Sigmoid colon (tissue), 7 donors: Measurements from ENCODE around the gene TANGO6. TPM values are rescaled to one million over a fixed set of nuclear protein-coding genes. Genes with fewer than 3 reads are reported as not detected.

ENCODE experiments used
- DNase-seq: peaks from one replicate; pipeline ENCODE4 v3.0.0-alpha.2; 2019
- H3K27ac ChIP-seq, 4 donors: fragments of 200-600 bp; sonication (generic); one replicate each; pipeline ENCODE4 v1.5.1; 2016 to 2019; ENCODE audit warnings: mild to moderate bottlenecking in 1 of 4
- H3K27me3 ChIP-seq, 3 donors: fragments of 200-600 bp; sonication (generic); one replicate each; pipeline ENCODE4 v1.5.1; 2019; ENCODE audit warnings: mild to moderate bottlenecking in 1 of 3
- H3K36me3 ChIP-seq, 4 donors: fragments of 200-600 bp; sonication (generic); one replicate each; pipeline ENCODE4 v1.5.1; 2016 to 2019
- H3K4me1 ChIP-seq, 4 donors: fragments of 200-600 bp; sonication (generic); one replicate each; pipeline ENCODE4 v1.5.1; 2017 to 2019
- H3K4me3 ChIP-seq, 4 donors: fragments of 200-600 bp; sonication (generic); one replicate each; pipeline ENCODE4 v1.5.1; 2017 to 2019; ENCODE audit warnings: mild to moderate bottlenecking in 2 of 4, moderate library complexity in 1 of 4
- H3K9me3 ChIP-seq, 4 donors: fragments of 200-600 bp in 3 of 4; sonication (generic) in 3 of 4; one replicate each; pipeline versions ENCODE4 v1.5.1 to v1.6.1; 2013 to 2019
- EP300 ChIP-seq, 4 donors: sonication (generic); formaldehyde crosslinking; IDR thresholded peaks; one replicate each; pipeline ENCODE4 v1.6.1; 2017; ENCODE audit warnings: antibody characterized with exemption in 4 of 4
- POLR2A ChIP-seq, 2 donors: fragments of 450-650 bp; IDR thresholded peaks; one replicate each; pipeline ENCODE4 v1.6.1; 2016; ENCODE audit warnings: antibody characterized with exemption in 2 of 2, mild to moderate bottlenecking in 2 of 2, moderate library complexity in 2 of 2
- POLR2AphosphoS5 ChIP-seq, 4 donors: sonication (generic); formaldehyde crosslinking; IDR thresholded peaks; one replicate each; pipeline ENCODE4 v1.6.1; 2017; ENCODE audit warnings: antibody characterized with exemption in 4 of 4
- WGBS, 2 donors: extraction: QIAGEN DNeasy Blood & Tissue Kit; methylation state at CpG; one replicate each; pipeline ENCODE4 v1.1.7; 2013; 5-methylcytosine and 5-hydroxymethylcytosine counted together
- intact Hi-C: fragments of 100-400 bp; cut with DNase I; formaldehyde crosslinking; loops from one replicate; pipeline ENCODE4 v1.15.1; 2023
- polyA plus RNA-seq, 3 donors: library from polyadenylated mRNA; stranded (reverse); fragments of 200-250 nt; gene quantifications; one replicate each; pipeline ENCODE4 v1.2.3, GENCODE V29; 2013
- total RNA-seq, 4 donors: library from RNA; depleted of rRNA; stranded (reverse); fragments of >200 nt; gene quantifications; one replicate each; pipeline ENCODE4 v1.1.0, GENCODE V29; 2016
- TF ChIP-seq, protein P1 (sequence below), 4 experiments: fragments of 450-650 bp in 3 of 4; fragments of 200-600 bp in 1 of 4; IDR thresholded peaks; one replicate each; pipeline ENCODE4 v1.5.1; 2016 to 2019; ENCODE audit warnings: antibody characterized with exemption in 4 of 4, mild to moderate bottlenecking in 3 of 4, moderate library complexity in 2 of 4
- donor health status: healthy with polysubstance abuse.
- donor health status: Bipolar disorder and iron deficiency.
- donor health status: healthy.

TANGO6 gene
- total and polyA plus RNA-seq, 7 donors, result 0.92 to 23.5 (median 16.0) TPM

GRCh38 chr16:69087161-69087581, 243.8 kb downstream of the TANGO6 start:
- Histone ChIP-seq H3K4me1 (no peaks in the 10 kb centered on the region), H3K4me3 (no peak overlapping the region), H3K36me3 (peaks cover 0 to 5% (median 0%) of the 10 kb centered on the region in 4 donors), H3K27me3 (no peaks in the 10 kb centered on the region), H3K27ac (no peak overlapping the region), H3K9me3 (no peaks in the 10 kb centered on the region)
- TF ChIP-seq POLR2AphosphoS5 (IDR thresholded peaks at IDR 0.05), result no peak
- no peak for TF ChIP-seq POLR2A (IDR thresholded peaks at IDR 0.05)
- no peak for TF ChIP-seq EP300 (IDR thresholded peaks at IDR 0.05)
- TF ChIP-seq, protein P1, sequence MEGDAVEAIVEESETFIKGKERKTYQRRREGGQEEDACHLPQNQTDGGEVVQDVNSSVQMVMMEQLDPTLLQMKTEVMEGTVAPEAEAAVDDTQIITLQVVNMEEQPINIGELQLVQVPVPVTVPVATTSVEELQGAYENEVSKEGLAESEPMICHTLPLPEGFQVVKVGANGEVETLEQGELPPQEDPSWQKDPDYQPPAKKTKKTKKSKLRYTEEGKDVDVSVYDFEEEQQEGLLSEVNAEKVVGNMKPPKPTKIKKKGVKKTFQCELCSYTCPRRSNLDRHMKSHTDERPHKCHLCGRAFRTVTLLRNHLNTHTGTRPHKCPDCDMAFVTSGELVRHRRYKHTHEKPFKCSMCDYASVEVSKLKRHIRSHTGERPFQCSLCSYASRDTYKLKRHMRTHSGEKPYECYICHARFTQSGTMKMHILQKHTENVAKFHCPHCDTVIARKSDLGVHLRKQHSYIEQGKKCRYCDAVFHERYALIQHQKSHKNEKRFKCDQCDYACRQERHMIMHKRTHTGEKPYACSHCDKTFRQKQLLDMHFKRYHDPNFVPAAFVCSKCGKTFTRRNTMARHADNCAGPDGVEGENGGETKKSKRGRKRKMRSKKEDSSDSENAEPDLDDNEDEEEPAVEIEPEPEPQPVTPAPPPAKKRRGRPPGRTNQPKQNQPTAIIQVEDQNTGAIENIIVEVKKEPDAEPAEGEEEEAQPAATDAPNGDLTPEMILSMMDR (IDR thresholded peaks at IDR 0.05), result no peak
- 59 to 82% methylated on average over 3 of the region's 3 CpGs for WGBS, 2 donors
- intact Hi-C loops, result no loop called here
- no peak for DNase-seq

GRCh38 chr16:69088684-69089083, 245.4 kb downstream of the TANGO6 start:
- TF ChIP-seq POLR2A (IDR thresholded peaks at IDR 0.05) (no peak), EP300 (IDR thresholded peaks at IDR 0.05) (no peak), POLR2AphosphoS5 (IDR thresholded peaks at IDR 0.05) (no peak)
- TF ChIP-seq, protein P1 (IDR thresholded peaks at IDR 0.05), result no peak
- Histone ChIP-seq H3K9me3 (no peaks in the 10 kb centered on the region), H3K27ac (no peak overlapping the region), H3K4me1 (no peaks in the 10 kb centered on the region), H3K4me3 (no peak overlapping the region), H3K36me3 (peaks cover 0 to under 1% (median 0%) of the 10 kb centered on the region in 4 donors), H3K27me3 (no peaks in the 10 kb centered on the region)
- intact Hi-C loops, result no loop called here
- DNase-seq, result no peak
- 86% methylated on average over 4 of the region's 4 CpGs for WGBS, 2 donors

- no peak overlapping the region for H3K27ac ChIP-seq
- H3K4me3 ChIP-seq, result no peak overlapping the region
- H3K9me3 ChIP-seq, result no peaks in the 10 kb centered on the region
- TF ChIP-seq EP300 (IDR thresholded peaks at IDR 0.05), result no peak
- no peak for TF ChIP-seq POLR2A (IDR thresholded peaks at IDR 0.05)
- no peak for TF ChIP-seq POLR2AphosphoS5 (IDR thresholded peaks at IDR 0.05)
- TF ChIP-seq, protein P1 (IDR thresholded peaks at IDR 0.05), result no peak
- 68 to 71% methylated on average over 16 of the region's 16 CpGs for WGBS, 2 donors
- H3K36me3 ChIP-seq, result no peaks in the 10 kb centered on the region
- DNase-seq, result no peak
- H3K4me1 ChIP-seq, result no peaks in the 10 kb centered on the region
- no peaks in the 10 kb centered on the region for H3K27me3 ChIP-seq
- intact Hi-C loops, result no loop called here
Measured at GRCh38 chr16:69089091-69089910, 246.0 kb downstream of the TANGO6 start.

- WGBS, 2 donors, result 26 to 62% methylated on average over 3 of the region's 3 CpGs
- Histone ChIP-seq H3K27ac (no peak overlapping the region), H3K36me3 (no peaks in the 10 kb centered on the region), H3K4me1 (no peaks in the 10 kb centered on the region), H3K27me3 (no peaks in the 10 kb centered on the region), H3K9me3 (no peaks in the 10 kb centered on the region), H3K4me3 (no peak overlapping the region)
- no peak for DNase-seq
- intact Hi-C loops, result no loop called here
- TF ChIP-seq POLR2AphosphoS5 (IDR thresholded peaks at IDR 0.05) (no peak), POLR2A (IDR thresholded peaks at IDR 0.05) (no peak), EP300 (IDR thresholded peaks at IDR 0.05) (no peak)
- TF ChIP-seq, protein P1 (IDR thresholded peaks at IDR 0.05), result no peak
Measured at GRCh38 chr16:69093974-69094373, 250.6 kb downstream of the TANGO6 start.
